ENCODE measurements around the gene PIGO.
A peak's percentile ranks its signal among the peaks of the same experiment; 100 is the strongest.

The PIGO gene

GRCh38 chr9:35075358-35075757 is 21.0 kb downstream of the PIGO start:
- no peak for DNase-seq (ENCODE audit: low read depth, low spot score)

GRCh38 chr9:35074791-35075190 is 21.6 kb downstream of the PIGO start:
- ChIA-PET POLR2A (no interaction called here), CTCF (interaction anchor here (9.2 kb wide), 1 partner anchor 22 kb away, joined by 127 read pairs; the partner anchor contains the start of gene PIGO)
- no peak for TF ChIP-seq CTCF (IDR thresholded peaks at IDR 0.05; ENCODE audit: insufficient read depth, low read length, missing control alignments)
- no peak for DNase-seq (ENCODE audit: low read depth, low spot score)
- no peak overlapping the region for H3K4me3 ChIP-seq (ENCODE audit: low read depth, low read length)

More at GRCh38 chr9:35075358-35075757, 21.0 kb downstream of the PIGO start:
- CTCF ChIA-PET = interaction anchor here (9.2 kb wide), 1 partner anchor 22 kb away, joined by 127 read pairs; the partner anchor contains the start of gene PIGO
- POLR2A ChIA-PET = no interaction called here
- no peak for TF ChIP-seq CTCF (IDR thresholded peaks at IDR 0.05; ENCODE audit: insufficient read depth, low read length, missing control alignments)
- no peak overlapping the region for H3K4me3 ChIP-seq (ENCODE audit: low read depth, low read length)

GRCh38 chr9:35074141-35074540 is 22.2 kb downstream of the PIGO start:
- ChIA-PET POLR2A (no interaction called here), CTCF (interaction anchor here (5.2 kb wide), 1 partner anchor 21 kb away, joined by 33 read pairs; the partner anchor contains the start of gene PIGO)
- DNase-seq (ENCODE audit: low read depth, low spot score) = no peak
- no peak overlapping the region for H3K4me3 ChIP-seq (ENCODE audit: low read depth, low read length)
- no peak for TF ChIP-seq CTCF (IDR thresholded peaks at IDR 0.05; ENCODE audit: insufficient read depth, low read length, missing control alignments)

- no peak for DNase-seq (ENCODE audit: low read depth, low spot score)
- no peak for TF ChIP-seq CTCF (IDR thresholded peaks at IDR 0.05; ENCODE audit: insufficient read depth, low read length, missing control alignments)
- ChIA-PET CTCF (interaction anchor here (3.0 to 5.2 kb wide), 2 partner anchors 22 to 79 kb away, joined by 10 to 33 read pairs; partner anchors contain the start of gene PIGO), POLR2A (no interaction called here)
- no peak overlapping the region for H3K4me3 ChIP-seq (ENCODE audit: low read depth, low read length)
These were observed 23.1 kb downstream of the PIGO start for GRCh38 chr9:35073279-35073612.

GRCh38 chr9:35072461-35073278 is 23.7 kb downstream of the PIGO start, which contains the start of gene VCP:
VCP (minus strand) TSS chr9:35072625; CDS start chr9:35072353, 272 bp downstream.
- ChIA-PET POLR2A (interaction anchor here (0.6 to 2.3 kb wide), 11 partner anchors 10 to 39 kb away, joined by 3 to 11 read pairs (median 4); partner anchors contain the start of genes PIGO and STOML2), CTCF (interaction anchor here (0.7 to 5.2 kb wide), 13 partner anchors 12 to 481 kb away, joined by 3 to 33 read pairs (median 4); partner anchors contain the start of genes DNAJB5 and PIGO)
- TF ChIP-seq CTCF (IDR thresholded peaks at IDR 0.05; ENCODE audit: insufficient read depth, low read length, missing control alignments) = no peak
- DNase-seq (ENCODE audit: low read depth, low spot score) = peak; percentile 96
- H3K4me3 ChIP-seq (ENCODE audit: low read depth, low read length) = peak within 1 kb of the TSS; percentile 94
